Astrocyte (in vitro differentiated cells and primary cell): Measurements from ENCODE around the gene CD79A. TPM values are rescaled to one million over a fixed set of nuclear protein-coding genes. Genes with fewer than 3 reads are reported as not detected.

Experiments used
- DNase-seq: peaks from one replicate; pipeline ENCODE4 v3.0.0-alpha.2; 2010; ENCODE audit warnings: low read depth
- FAIRE-seq: peaks from 2 replicates; lab custom pipeline; 2011; peaks lifted over from hg19 to GRCh38; lab: Jason Lieb, UNC
- H2AFZ ChIP-seq: 2 replicates; pipeline ENCODE4 v1.6.0; 2012; ENCODE audit warnings: low read depth, low read length, inconsistent platforms
- H3K27ac ChIP-seq: 2 replicates; pipeline ENCODE4 v1.5.1; 2011; ENCODE audit warnings: low read depth, low read length, inconsistent platforms
- H3K27me3 ChIP-seq: 2 replicates; pipeline ENCODE4 v1.6.0; 2011; ENCODE audit warnings: low read length, inconsistent platforms; ENCODE audit not compliant: insufficient read depth
- H3K36me3 ChIP-seq: 2 replicates; pipeline ENCODE4 v1.5.1; 2011; ENCODE audit warnings: low read length, inconsistent platforms; ENCODE audit not compliant: insufficient read depth
- H3K4me1 ChIP-seq: 2 replicates; pipeline ENCODE4 v1.5.1; 2011; ENCODE audit warnings: low read length, inconsistent platforms; ENCODE audit not compliant: insufficient read depth
- H3K4me2 ChIP-seq: 2 replicates; pipeline ENCODE4 v1.6.0; 2012; ENCODE audit warnings: low read length, inconsistent platforms
- H3K4me3 ChIP-seq: 2 replicates; pipeline ENCODE4 v1.5.1; 2011; ENCODE audit warnings: low read depth, mild to moderate bottlenecking, low read length, inconsistent platforms; ENCODE audit not compliant: insufficient read depth
- H3K79me2 ChIP-seq: 2 replicates; pipeline ENCODE4 v1.6.0; 2012; ENCODE audit warnings: mild to moderate bottlenecking, low read length, inconsistent platforms; ENCODE audit not compliant: insufficient read depth
- H3K9ac ChIP-seq: 2 replicates; pipeline ENCODE4 v1.6.0; 2012; ENCODE audit warnings: mild to moderate bottlenecking, low read length, inconsistent platforms
- H3K9me3 ChIP-seq: 2 replicates; pipeline ENCODE4 v1.5.1; 2012; ENCODE audit warnings: low read depth, mild to moderate bottlenecking, low read length, inconsistent platforms; ENCODE audit not compliant: insufficient read depth
- H4K20me1 ChIP-seq: 2 replicates; pipeline ENCODE4 v1.6.0; 2012; ENCODE audit warnings: low read length, inconsistent platforms; ENCODE audit not compliant: insufficient read depth
- H3K27ac Mint-ChIP-seq: one replicate; pipeline ENCODE4 v1.8.0; 2021; ENCODE audit warnings: mild to moderate bottlenecking, mixed read lengths; ENCODE audit not compliant: unreplicated experiment
- H3K27me3 Mint-ChIP-seq: one replicate; pipeline ENCODE4 v1.8.0; 2021; ENCODE audit warnings: low read depth, mixed read lengths; ENCODE audit not compliant: unreplicated experiment
- H3K36me3 Mint-ChIP-seq: one replicate; pipeline ENCODE4 v1.8.0; 2021; ENCODE audit warnings: low read depth, mixed read lengths; ENCODE audit not compliant: unreplicated experiment
- H3K4me1 Mint-ChIP-seq: one replicate; pipeline ENCODE4 v1.8.0; 2021; ENCODE audit warnings: low read depth, mixed read lengths; ENCODE audit not compliant: unreplicated experiment
- H3K4me3 Mint-ChIP-seq: one replicate; pipeline ENCODE4 v1.8.0; 2021; ENCODE audit warnings: mild to moderate bottlenecking, moderate library complexity, mixed read lengths; ENCODE audit not compliant: unreplicated experiment
- H3K9me3 Mint-ChIP-seq: one replicate; pipeline ENCODE4 v1.8.0; 2021; ENCODE audit warnings: mild to moderate bottlenecking, mixed read lengths; ENCODE audit not compliant: unreplicated experiment
- EZH2 ChIP-seq: IDR thresholded peaks from 2 replicates; pipeline ENCODE4 v1.6.1; 2012; ENCODE audit warnings: mild to moderate bottlenecking, low read length, inconsistent platforms; ENCODE audit not compliant: insufficient read depth
- total RNA-seq: library from RNA; stranded (reverse); gene quantifications from 2 replicates; pipeline ENCODE4 v1.2.1, GENCODE V29; 2021
- TF ChIP-seq, protein P1 (sequence below): IDR thresholded peaks from 2 replicates; pipeline ENCODE4 v1.5.1; 2011; ENCODE audit warnings: low read depth, mild to moderate bottlenecking, inconsistent platforms, low read length, moderate library complexity; ENCODE audit not compliant: insufficient read depth

The CD79A gene
- total RNA-seq, 1 donor from 2014 or later, result 0.30 TPM

DNA sequence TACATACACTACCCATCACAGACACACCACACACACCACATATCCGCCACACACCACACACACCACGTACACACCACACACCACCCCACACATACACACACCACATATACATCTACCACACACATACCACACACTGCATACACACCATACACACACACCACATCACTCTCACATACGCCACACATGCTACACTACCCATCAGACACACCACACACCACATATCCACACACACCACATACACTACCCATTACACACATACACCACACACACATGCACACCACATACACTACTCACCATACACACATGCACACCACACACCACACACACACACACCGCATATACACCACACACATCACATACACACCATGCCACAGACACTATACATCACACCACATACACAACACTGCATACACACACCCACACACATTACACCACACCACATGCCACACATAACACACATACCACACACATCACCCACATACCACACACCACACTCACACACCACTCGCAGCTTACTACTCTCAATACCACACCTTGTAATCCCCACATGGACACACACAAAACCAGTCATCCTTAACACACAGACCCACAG is 41.7 kb downstream of the CD79A start:
- peaks cover 14% of the 10 kb centered on the region for H3K9me3 ChIP-seq
- Mint-ChIP-seq H3K27me3 (peaks cover 22% of the 10 kb centered on the region), H3K9me3 (peaks cover 4% of the 10 kb centered on the region), H3K27ac (no peak overlapping the region), H3K4me3 (no peak overlapping the region), H3K36me3 (no peaks in the 10 kb centered on the region), H3K4me1 (no peaks in the 10 kb centered on the region)
- H2AFZ ChIP-seq, result no peak overlapping the region
- H3K27ac ChIP-seq, result no peak overlapping the region
- no peak for FAIRE-seq
- H3K4me3 ChIP-seq, result no peak overlapping the region
- peak; percentile 59 for DNase-seq
- no peak overlapping the region for H3K4me2 ChIP-seq
- H4K20me1 ChIP-seq, result peaks cover 20% of the 10 kb centered on the region
- TF ChIP-seq, protein P1, sequence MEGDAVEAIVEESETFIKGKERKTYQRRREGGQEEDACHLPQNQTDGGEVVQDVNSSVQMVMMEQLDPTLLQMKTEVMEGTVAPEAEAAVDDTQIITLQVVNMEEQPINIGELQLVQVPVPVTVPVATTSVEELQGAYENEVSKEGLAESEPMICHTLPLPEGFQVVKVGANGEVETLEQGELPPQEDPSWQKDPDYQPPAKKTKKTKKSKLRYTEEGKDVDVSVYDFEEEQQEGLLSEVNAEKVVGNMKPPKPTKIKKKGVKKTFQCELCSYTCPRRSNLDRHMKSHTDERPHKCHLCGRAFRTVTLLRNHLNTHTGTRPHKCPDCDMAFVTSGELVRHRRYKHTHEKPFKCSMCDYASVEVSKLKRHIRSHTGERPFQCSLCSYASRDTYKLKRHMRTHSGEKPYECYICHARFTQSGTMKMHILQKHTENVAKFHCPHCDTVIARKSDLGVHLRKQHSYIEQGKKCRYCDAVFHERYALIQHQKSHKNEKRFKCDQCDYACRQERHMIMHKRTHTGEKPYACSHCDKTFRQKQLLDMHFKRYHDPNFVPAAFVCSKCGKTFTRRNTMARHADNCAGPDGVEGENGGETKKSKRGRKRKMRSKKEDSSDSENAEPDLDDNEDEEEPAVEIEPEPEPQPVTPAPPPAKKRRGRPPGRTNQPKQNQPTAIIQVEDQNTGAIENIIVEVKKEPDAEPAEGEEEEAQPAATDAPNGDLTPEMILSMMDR, result no peak
- no peak for TF ChIP-seq EZH2
- no peak overlapping the region for H3K9ac ChIP-seq
- no peaks in the 10 kb centered on the region for H3K36me3 ChIP-seq
- H3K27me3 ChIP-seq, result peaks cover 86% of the 10 kb centered on the region
- no peaks in the 10 kb centered on the region for H3K79me2 ChIP-seq
- H3K4me1 ChIP-seq, result no peaks in the 10 kb centered on the region

DNA sequence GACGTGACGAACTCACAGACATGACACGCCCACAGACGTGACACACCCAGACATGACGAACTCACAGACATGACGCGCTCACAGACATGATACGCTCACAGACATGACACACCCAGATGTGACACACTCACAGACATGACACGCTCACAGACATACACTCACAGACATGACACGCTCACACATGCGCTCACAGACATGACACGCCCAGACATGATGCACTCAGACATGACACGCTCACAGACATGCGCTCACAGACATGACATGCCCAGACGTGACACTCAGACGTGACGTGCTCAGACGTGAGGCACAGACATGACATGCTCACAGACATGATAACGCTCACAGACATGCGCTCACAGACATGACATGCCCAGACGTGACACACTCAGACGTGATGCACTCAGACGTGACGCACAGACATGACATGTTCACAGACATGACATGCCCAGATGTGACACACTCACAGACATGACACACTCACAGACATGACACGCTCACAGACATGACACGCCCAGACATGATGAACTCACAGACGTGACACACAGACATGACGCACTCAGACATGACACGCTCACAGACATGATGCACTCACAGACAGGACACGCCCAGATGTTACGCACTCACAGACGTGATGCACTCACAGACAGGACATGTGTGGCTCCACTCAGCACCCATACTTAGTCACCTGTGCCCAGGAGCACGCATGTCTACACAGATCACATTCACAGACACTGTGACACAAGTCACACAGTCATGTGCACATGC is 43.1 kb downstream of the CD79A start:
- peaks cover 17% of the 10 kb centered on the region for H4K20me1 ChIP-seq
- Mint-ChIP-seq H3K9me3 (peaks cover 4% of the 10 kb centered on the region), H3K27ac (no peak overlapping the region), H3K4me3 (no peak overlapping the region), H3K4me1 (no peaks in the 10 kb centered on the region), H3K27me3 (peaks cover 15% of the 10 kb centered on the region), H3K36me3 (no peaks in the 10 kb centered on the region)
- peak; percentile 50 for FAIRE-seq
- DNase-seq, result no peak
- H2AFZ ChIP-seq, result no peak overlapping the region
- H3K36me3 ChIP-seq, result no peaks in the 10 kb centered on the region
- no peak overlapping the region for H3K27ac ChIP-seq
- H3K79me2 ChIP-seq, result no peaks in the 10 kb centered on the region
- no peak overlapping the region for H3K4me2 ChIP-seq
- TF ChIP-seq, protein P1, result no peak
- TF ChIP-seq EZH2, result peak; percentile 3
- peaks cover 88% of the 10 kb centered on the region for H3K27me3 ChIP-seq
- H3K9ac ChIP-seq, result no peak overlapping the region
- peaks cover 14% of the 10 kb centered on the region for H3K9me3 ChIP-seq
- no peak overlapping the region for H3K4me3 ChIP-seq
- no peaks in the 10 kb centered on the region for H3K4me1 ChIP-seq
